Fibroblast of lung (primary cell): ENCODE measurements around the gene ARHGAP42. TPM values are rescaled to one million over a fixed set of nuclear protein-coding genes. Genes with fewer than 3 reads are reported as not detected.
"Not testable (repeated sequence)": the region's sequence is repeated elsewhere in the genome, so short reads cannot be mapped to it uniquely, and the experiment has no call there.

Source experiments
- DNase-seq, 2 donors: peaks; one replicate each; pipeline versions ENCODE4 v3.0.0 to v3.0.0-alpha.2; 2010; ENCODE audit warnings: low read depth in 2 of 2
- H2AFZ ChIP-seq: 2 replicates; pipeline ENCODE4 v1.5.1; 2012; ENCODE audit warnings: low read length, control low read depth, inconsistent platforms
- H3K27ac ChIP-seq: 2 replicates; pipeline ENCODE4 v1.5.1; 2011; ENCODE audit warnings: low read length, control low read depth; ENCODE audit not compliant: insufficient read depth
- H3K27me3 ChIP-seq: 2 replicates; pipeline ENCODE4 v1.5.1; 2011; ENCODE audit warnings: mild to moderate bottlenecking, low read length; ENCODE audit not compliant: control insufficient read depth, insufficient read depth
- H3K36me3 ChIP-seq: 2 replicates; pipeline ENCODE4 v1.5.1; 2011; ENCODE audit warnings: low read length; ENCODE audit not compliant: control insufficient read depth, insufficient read depth
- H3K4me1 ChIP-seq: 2 replicates; pipeline ENCODE4 v1.5.1; 2011; ENCODE audit warnings: low read length; ENCODE audit not compliant: control insufficient read depth, insufficient read depth; ENCODE audit errors: extremely low read depth
- H3K4me2 ChIP-seq: 2 replicates; pipeline ENCODE4 v1.5.1; 2011; ENCODE audit warnings: low read length, control low read depth; ENCODE audit not compliant: insufficient read depth; ENCODE audit errors: extremely low read depth
- H3K4me3 ChIP-seq, 4 experiments: fragments of 200-600 bp in 1 of 4; sonication (generic) in 1 of 4; replicated peaks in 1 of 4; 2 replicates each; pipeline ENCODE4 v1.5.1; 2011 to 2016; ENCODE audit warnings: low read length in 4 of 4, low read depth in 3 of 4, mild to moderate bottlenecking in 3 of 4, control low read depth in 2 of 4, inconsistent platforms in 1 of 4, mixed read lengths in 1 of 4; ENCODE audit not compliant: insufficient read depth in 1 of 4; ENCODE audit errors: control extremely low read depth in 1 of 4
- H3K79me2 ChIP-seq: 2 replicates; pipeline ENCODE4 v1.5.1; 2012; ENCODE audit warnings: mild to moderate bottlenecking, low read length, inconsistent platforms; ENCODE audit not compliant: control insufficient read depth, insufficient read depth
- H3K9ac ChIP-seq: 2 replicates; pipeline ENCODE4 v1.5.1; 2011; ENCODE audit warnings: mild to moderate bottlenecking, low read length, control low read depth; ENCODE audit not compliant: insufficient read depth
- H3K9me3 ChIP-seq: 2 replicates; pipeline ENCODE4 v1.5.1; 2012; ENCODE audit warnings: low read depth, low read length; ENCODE audit not compliant: control insufficient read depth, insufficient read depth
- H4K20me1 ChIP-seq: 2 replicates; pipeline ENCODE4 v1.5.1; 2011; ENCODE audit warnings: low read length; ENCODE audit not compliant: control insufficient read depth, insufficient read depth; ENCODE audit errors: extremely low read depth
- CTCF ChIP-seq, 2 donors: IDR thresholded peaks in 1 of 2; conservative IDR thresholded peaks in 1 of 2; 1 replicate in 1 of 2; 2 replicates in 1 of 2; pipeline ENCODE4 v1.5.1; 2011 to 2012; ENCODE audit warnings: low read length in 2 of 2, control low read depth in 1 of 2, inconsistent platforms in 1 of 2, low read depth in 1 of 2, mild to moderate bottlenecking in 1 of 2
- EZH2 ChIP-seq: IDR thresholded peaks from 2 replicates; pipeline ENCODE4 v1.5.1; 2012; ENCODE audit warnings: low read length, control low read depth, mild to moderate bottlenecking; ENCODE audit errors: missing control alignments
- polyA plus RNA-seq, 2 donors: library from polyadenylated mRNA; depleted of rRNA in 1 of 2; stranded (reverse) in 1 of 2; unstranded in 1 of 2; fragments of >200 nt; gene quantifications; 2 replicates each; pipeline ENCODE4 v1.2.1, GENCODE V29; 2011 to 2012; ENCODE audit warnings: missing spikeins in 1 of 2
- total RNA-seq: library from RNA; depleted of rRNA; stranded (reverse); fragments of >200 nt; gene quantifications from 2 replicates; pipeline ENCODE4 v1.2.1, GENCODE V29; 2014

The ARHGAP42 gene
- total and polyA plus RNA-seq, 2 donors (not counting 1 experiment from before 2014, with no cell fraction given) = 8.0 to 13.4 TPM

GRCh38 chr11:100892886-100893285 is 205.8 kb downstream of the ARHGAP42 start:
- H3K4me3 ChIP-seq = no peak overlapping the region

GRCh38 chr11:100895449-100895848 is 208.4 kb downstream of the ARHGAP42 start:
- DNase-seq = no peak
- no peaks in the 10 kb centered on the region for H4K20me1 ChIP-seq
- no peaks in the 10 kb centered on the region for H3K27me3 ChIP-seq
- no peak overlapping the region for H3K4me2 ChIP-seq
- H3K9me3 ChIP-seq = no peaks in the 10 kb centered on the region
- TF ChIP-seq EZH2 (no peak), CTCF (conservative IDR thresholded peaks at IDR 0.05 in 1 of 2, IDR thresholded peaks at IDR 0.05 in 1 of 2; ENCODE audit: low read depth in 1 of 2, low read length in 2 of 2) (no peak)
- no peak overlapping the region for H3K9ac ChIP-seq
- H3K27ac ChIP-seq = no peak overlapping the region
- no peaks in the 10 kb centered on the region for H3K36me3 ChIP-seq
- no peak overlapping the region for H3K4me3 ChIP-seq
- H3K79me2 ChIP-seq = no peaks in the 10 kb centered on the region
- no peaks in the 10 kb centered on the region for H3K4me1 ChIP-seq
- H2AFZ ChIP-seq = no peak overlapping the region

More at GRCh38 chr11:100892886-100893285, 205.8 kb downstream of the ARHGAP42 start:
- H3K27ac ChIP-seq = no peak overlapping the region
- TF ChIP-seq CTCF (conservative IDR thresholded peaks at IDR 0.05 in 1 of 2, IDR thresholded peaks at IDR 0.05 in 1 of 2; ENCODE audit: low read depth in 1 of 2, low read length in 2 of 2) = no peak
- TF ChIP-seq EZH2 = no peak
- no peak overlapping the region for H3K4me2 ChIP-seq
- H3K4me1 ChIP-seq = no peaks in the 10 kb centered on the region
- H2AFZ ChIP-seq = no peak overlapping the region
- DNase-seq = no peak
- no peaks in the 10 kb centered on the region for H3K27me3 ChIP-seq
- no peaks in the 10 kb centered on the region for H3K79me2 ChIP-seq
- no peaks in the 10 kb centered on the region for H3K36me3 ChIP-seq
- H3K9me3 ChIP-seq = no peaks in the 10 kb centered on the region
- no peak overlapping the region for H3K9ac ChIP-seq
- H4K20me1 ChIP-seq = no peaks in the 10 kb centered on the region

GRCh38 chr11:100895976-100896375 is 208.9 kb downstream of the ARHGAP42 start:
- H3K4me1 ChIP-seq, H3K27me3 ChIP-seq, H3K4me2 ChIP-seq, H3K4me3 ChIP-seq, H3K9ac ChIP-seq, H3K27ac ChIP-seq, H3K36me3 ChIP-seq, H3K9me3 ChIP-seq, H4K20me1 ChIP-seq, H2AFZ ChIP-seq, DNase-seq, H3K79me2 ChIP-seq: not testable (repeated sequence)

GRCh38 chr11:100901471-100901870 is 214.4 kb downstream of the ARHGAP42 start:
- not testable (repeated sequence) for H3K4me3 ChIP-seq, DNase-seq, H3K4me2 ChIP-seq, H3K27me3 ChIP-seq, H3K9me3 ChIP-seq, H3K9ac ChIP-seq, H3K27ac ChIP-seq, H3K79me2 ChIP-seq, H3K4me1 ChIP-seq, H2AFZ ChIP-seq, H3K36me3 ChIP-seq, H4K20me1 ChIP-seq
